Mucosa of stomach (tissue), 1 donor: ENCODE measurements around the gene NDRG4.
"Not testable (repeated sequence)": the region's sequence is repeated elsewhere in the genome, so short reads cannot be mapped to it uniquely, and the experiment has no call there.

Experiments used
- H3K27me3 ChIP-seq: one replicate; pipeline ENCODE4 v1.7.0; 2013; ENCODE audit warnings: mild to moderate bottlenecking, low read length; ENCODE audit not compliant: control insufficient read depth, insufficient read depth
- H3K36me3 ChIP-seq: one replicate; pipeline ENCODE4 v1.7.0; 2013; ENCODE audit warnings: low read length; ENCODE audit not compliant: control insufficient read depth, insufficient read depth
- H3K4me1 ChIP-seq: one replicate; pipeline ENCODE4 v1.7.0; 2013; ENCODE audit warnings: mild to moderate bottlenecking, low read length; ENCODE audit not compliant: control insufficient read depth, insufficient read depth
- H3K4me3 ChIP-seq: one replicate; pipeline ENCODE4 v1.7.0; 2013; ENCODE audit warnings: low read length
- H3K9ac ChIP-seq: one replicate; pipeline ENCODE4 v1.7.0; 2013; ENCODE audit warnings: mild to moderate bottlenecking, low read length, moderate library complexity
- H3K9me3 ChIP-seq: one replicate; pipeline ENCODE4 v1.7.0; 2013; ENCODE audit warnings: mild to moderate bottlenecking, low read length, moderate library complexity; ENCODE audit not compliant: control insufficient read depth
- donor health status: Pancreatic carcinoma.

Gene NDRG4

DNA sequence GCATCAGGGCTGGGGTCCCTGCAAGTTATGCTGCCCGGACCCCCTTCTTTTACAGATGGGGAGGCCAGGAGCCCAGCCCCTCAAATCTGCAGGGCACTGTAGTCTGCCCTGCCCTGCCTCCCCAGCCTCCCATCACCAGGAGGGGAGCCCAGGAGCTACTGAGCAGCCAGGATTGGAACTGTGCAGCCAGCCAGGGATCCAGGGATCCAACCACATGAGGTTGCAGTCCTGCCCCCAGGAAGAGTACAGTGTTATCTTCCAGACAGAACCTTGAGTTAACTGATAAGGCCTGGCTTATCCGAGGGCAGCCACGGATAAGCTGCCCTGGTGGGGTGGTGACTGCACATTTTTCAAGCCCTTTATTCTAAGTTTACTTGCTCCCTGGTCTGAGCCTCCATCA is 11.4 kb upstream of the NDRG4 start:
- Histone ChIP-seq H3K27me3 (peaks cover 6% of the 10 kb centered on the region), H3K36me3 (no peaks in the 10 kb centered on the region), H3K4me3 (no peak overlapping the region), H3K9me3 (no peaks in the 10 kb centered on the region), H3K4me1 (peaks cover 3% of the 10 kb centered on the region), H3K9ac (no peak overlapping the region)

DNA sequence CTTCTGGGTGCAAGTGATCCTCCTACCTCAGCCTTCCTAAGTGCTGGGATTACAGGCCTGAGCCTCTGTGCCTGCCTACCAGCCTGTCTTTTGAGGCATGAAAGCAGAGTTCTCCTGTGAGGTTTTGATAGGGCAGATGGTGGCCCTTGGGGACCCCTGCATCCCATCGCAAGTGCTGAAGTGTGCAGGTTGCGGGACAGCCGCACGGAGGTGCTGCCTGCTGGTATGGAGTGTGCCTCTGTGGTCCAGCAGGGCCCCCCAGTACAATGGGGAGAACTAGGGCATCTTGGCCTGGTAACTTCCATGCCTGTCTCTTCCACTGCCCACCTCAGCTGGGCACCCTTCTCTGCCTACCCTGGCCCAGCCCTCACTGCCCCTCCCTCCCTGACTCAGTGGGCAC is 9.9 kb upstream of the NDRG4 start:
- Histone ChIP-seq H3K9ac (no peak overlapping the region), H3K9me3 (no peaks in the 10 kb centered on the region), H3K4me3 (no peak overlapping the region), H3K4me1 (peaks cover 3% of the 10 kb centered on the region), H3K36me3 (no peaks in the 10 kb centered on the region), H3K27me3 (peaks cover 11% of the 10 kb centered on the region)

DNA sequence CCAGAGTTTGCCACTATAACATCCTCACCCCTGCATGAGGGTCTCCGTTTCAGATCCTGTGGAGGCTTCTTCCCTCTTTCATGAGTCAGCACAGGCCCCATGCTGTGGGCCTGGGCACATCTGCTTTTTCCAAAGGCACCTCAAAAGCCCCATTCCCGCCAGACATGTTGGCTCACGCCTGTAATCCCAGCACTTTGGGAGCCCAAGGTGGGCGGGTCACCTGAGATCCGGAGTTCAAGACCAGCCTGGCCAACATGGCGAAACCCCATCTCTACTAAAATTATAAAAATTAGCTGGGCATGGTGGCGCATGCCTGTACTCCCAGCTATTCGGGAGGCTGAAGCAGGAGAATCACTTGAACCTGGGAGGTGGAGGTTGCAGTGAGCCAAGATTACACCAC is 9.4 kb upstream of the NDRG4 start:
- H3K9me3 ChIP-seq, H3K4me1 ChIP-seq, H3K4me3 ChIP-seq, H3K9ac ChIP-seq, H3K36me3 ChIP-seq: not testable (repeated sequence)
- H3K27me3 ChIP-seq = peaks cover 11% of the 10 kb centered on the region

DNA sequence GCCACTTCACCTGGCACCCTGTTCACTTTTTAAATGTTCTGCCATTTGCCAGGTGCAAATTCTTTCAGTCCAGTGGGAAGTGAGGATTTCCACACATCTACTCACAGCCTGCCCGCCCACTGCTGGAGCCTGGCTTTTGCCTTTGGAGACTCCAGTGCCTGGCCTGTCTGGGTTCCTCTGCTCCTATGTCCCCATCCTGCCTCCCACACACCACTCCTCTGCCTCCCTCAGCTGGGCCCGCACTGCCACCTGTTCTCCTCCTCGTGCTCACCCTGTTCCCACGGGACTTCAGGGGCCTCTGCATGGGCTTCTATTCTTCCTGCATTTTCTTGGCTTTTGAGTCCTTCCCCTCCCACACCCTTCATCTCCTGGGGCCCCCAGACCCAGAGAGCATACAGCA is 7.9 kb upstream of the NDRG4 start:
- Histone ChIP-seq H3K4me1 (peaks cover 7% of the 10 kb centered on the region), H3K27me3 (peaks cover 9% of the 10 kb centered on the region), H3K9ac (no peak overlapping the region), H3K36me3 (no peaks in the 10 kb centered on the region), H3K9me3 (no peaks in the 10 kb centered on the region), H3K4me3 (no peak overlapping the region)

DNA sequence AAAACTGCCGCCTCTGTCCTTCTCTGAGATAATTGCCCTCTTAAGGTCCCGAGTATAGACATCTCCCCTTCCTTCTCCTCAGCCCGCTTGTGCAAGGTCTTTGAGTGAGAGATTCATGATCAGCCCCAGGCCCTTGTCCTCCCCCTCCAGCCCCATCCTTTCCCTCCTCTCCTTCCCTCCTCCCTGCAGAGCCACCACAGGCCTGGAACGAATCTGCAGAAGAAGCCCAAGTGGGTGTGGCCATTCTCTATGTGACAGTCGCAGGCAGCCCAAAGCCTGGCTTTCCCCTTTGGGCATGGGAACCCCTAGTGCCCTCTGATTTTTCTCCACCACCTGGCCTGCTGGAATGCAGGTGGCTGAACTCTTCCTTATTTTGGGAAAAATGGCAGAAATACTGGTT is 7.2 kb upstream of the NDRG4 start:
- no peaks in the 10 kb centered on the region for H3K9me3 ChIP-seq
- peaks cover 8% of the 10 kb centered on the region for H3K27me3 ChIP-seq
- peaks cover 7% of the 10 kb centered on the region for H3K4me1 ChIP-seq
- no peaks in the 10 kb centered on the region for H3K36me3 ChIP-seq
- H3K9ac ChIP-seq = no peak overlapping the region
- no peak overlapping the region for H3K4me3 ChIP-seq

DNA sequence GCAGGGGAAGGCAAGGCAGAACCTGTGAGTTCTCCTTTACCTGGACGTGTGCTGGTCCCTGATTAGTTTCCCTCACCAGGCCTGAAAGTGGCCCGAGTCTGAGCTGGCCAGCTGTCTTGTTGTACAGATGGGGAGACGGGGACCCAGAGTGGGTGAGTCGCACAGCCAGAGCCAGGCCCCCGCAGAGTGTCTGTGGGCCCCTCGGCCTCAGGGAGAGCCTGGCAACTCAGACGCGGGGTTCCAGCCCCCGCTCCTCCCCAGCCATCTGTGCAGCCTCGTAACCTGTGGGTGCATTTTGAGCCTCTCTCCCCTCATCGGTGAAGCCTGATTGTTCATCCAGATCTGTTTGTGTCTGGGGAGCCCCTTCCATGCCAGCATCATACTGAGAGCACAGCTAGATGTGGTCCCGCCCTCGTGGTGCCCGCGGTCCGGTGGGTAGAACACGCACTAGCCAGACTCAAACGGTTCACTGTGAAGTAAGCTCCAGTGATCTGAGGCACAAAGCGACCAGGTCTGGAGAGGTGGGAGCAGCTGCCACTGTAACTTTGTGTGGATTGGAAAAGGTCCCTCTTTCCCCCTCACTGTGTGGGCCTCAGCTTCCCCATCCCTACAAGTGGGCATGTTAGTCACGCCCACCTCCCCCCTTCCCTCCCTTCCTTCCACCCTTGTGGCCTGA is 6.0 kb upstream of the NDRG4 start:
- H3K4me3 ChIP-seq = no peak overlapping the region
- no peaks in the 10 kb centered on the region for H3K36me3 ChIP-seq
- H3K27me3 ChIP-seq = peaks cover 11% of the 10 kb centered on the region
- no peak overlapping the region for H3K9ac ChIP-seq
- no peaks in the 10 kb centered on the region for H3K9me3 ChIP-seq
- H3K4me1 ChIP-seq = peaks cover 4% of the 10 kb centered on the region

DNA sequence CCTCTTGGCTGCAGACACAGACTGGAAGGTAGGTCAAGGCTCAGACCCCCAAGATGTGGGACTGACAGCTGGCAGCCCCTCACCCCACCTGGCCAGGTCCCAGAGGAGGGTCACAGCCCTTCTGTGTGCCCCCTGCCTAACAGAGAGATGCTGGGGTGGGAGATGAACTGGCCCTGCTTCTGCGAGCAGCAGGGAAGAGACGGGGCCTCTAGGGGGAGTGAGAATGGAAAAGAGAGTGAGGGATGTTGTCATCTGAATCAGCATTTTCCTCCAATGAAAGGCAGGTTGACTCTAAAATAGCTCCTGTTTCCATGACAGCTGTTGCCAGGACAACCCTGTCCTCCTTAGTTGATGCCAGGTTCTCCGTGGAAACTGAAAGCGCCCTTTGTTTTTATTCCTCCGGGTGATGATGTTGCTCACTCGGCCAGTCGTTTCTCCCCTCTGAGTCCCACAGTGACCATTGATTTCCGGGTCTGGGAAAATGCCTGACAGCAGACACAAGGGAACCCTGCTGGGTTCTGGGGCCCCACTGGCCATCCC is 4.9 kb upstream of the NDRG4 start:
- H3K9ac ChIP-seq = peak overlapping the region; percentile 37

DNA sequence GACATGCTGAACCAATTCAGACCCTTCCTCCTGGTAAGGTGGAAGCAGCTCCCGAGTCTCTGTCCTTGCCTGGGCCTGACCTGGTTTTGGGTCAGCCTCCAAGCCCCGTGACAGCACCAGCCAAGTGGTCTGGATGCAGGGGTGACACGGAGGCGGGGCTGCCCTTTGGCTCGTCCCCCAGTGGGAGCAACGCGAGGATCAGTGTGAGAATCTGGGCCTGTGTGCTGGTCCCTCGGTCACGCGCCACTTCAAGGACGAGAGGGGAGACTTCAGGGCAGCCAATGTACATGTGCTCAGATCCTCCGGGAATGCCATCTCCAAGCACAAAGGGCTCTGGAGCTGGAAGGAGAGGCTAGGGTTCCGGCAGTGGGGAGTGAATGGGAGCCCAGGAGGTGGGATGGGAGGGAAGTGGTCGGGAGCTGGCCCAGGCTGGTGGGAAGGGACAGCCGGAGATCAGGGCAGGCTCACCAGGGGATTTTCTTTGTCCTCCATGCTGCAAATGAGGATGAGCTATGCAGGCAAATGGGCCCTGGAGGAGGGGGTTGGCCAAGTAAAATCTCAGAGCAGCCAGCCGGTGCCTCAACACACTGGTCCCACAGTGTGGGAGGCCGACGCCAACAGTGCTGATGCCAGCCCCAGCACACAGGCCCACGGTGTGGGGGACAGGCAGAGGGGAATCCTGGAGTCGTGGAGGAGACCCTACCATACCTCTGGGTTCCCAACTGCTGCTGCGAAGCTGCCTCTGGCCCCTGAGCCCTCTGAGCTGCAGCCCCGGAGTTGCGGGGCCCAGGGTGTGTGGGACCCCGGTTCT is 4.2 kb upstream of the NDRG4 start:
- H3K27me3 ChIP-seq = peaks cover 21% of the 10 kb centered on the region
- no peak overlapping the region for H3K4me3 ChIP-seq
- peaks cover 14% of the 10 kb centered on the region for H3K4me1 ChIP-seq

More for the DNA sequence above, 4.9 kb upstream of the NDRG4 start:
- Histone ChIP-seq H3K9me3 (no peaks in the 10 kb centered on the region), H3K4me1 (peaks cover 7% of the 10 kb centered on the region), H3K36me3 (no peaks in the 10 kb centered on the region), H3K27me3 (peaks cover 18% of the 10 kb centered on the region), H3K4me3 (no peak overlapping the region)

DNA sequence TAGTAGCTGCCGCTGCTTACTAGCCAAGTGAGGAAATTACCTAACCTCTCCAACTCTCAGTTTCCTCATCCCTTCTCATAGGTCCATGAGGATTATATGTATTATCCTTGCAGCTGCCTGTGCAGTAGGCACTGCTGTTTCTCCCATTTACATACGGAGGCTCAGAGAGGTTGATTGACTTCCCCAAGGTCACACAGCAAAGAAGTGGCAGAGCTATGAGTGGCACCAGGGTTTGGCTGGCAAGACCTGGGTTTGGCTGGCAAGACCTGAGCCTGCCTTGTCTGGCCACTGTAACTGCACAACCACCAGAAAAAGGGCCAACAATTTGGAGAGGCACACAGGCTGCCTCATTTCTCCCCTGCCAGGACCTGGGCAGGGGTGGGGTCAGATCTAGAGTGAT is 2.5 kb upstream of the NDRG4 start:
- no peaks in the 10 kb centered on the region for H3K9me3 ChIP-seq
- no peak overlapping the region for H3K9ac ChIP-seq
- peaks cover 29% of the 10 kb centered on the region for H3K4me1 ChIP-seq
- no peaks in the 10 kb centered on the region for H3K36me3 ChIP-seq
- peaks cover 38% of the 10 kb centered on the region for H3K27me3 ChIP-seq
- H3K4me3 ChIP-seq = no peak overlapping the region

More for the DNA sequence above, 4.2 kb upstream of the NDRG4 start:
- no peaks in the 10 kb centered on the region for H3K36me3 ChIP-seq
- H3K9me3 ChIP-seq = no peaks in the 10 kb centered on the region
- H3K9ac ChIP-seq = peak overlapping the region; percentile 37

DNA sequence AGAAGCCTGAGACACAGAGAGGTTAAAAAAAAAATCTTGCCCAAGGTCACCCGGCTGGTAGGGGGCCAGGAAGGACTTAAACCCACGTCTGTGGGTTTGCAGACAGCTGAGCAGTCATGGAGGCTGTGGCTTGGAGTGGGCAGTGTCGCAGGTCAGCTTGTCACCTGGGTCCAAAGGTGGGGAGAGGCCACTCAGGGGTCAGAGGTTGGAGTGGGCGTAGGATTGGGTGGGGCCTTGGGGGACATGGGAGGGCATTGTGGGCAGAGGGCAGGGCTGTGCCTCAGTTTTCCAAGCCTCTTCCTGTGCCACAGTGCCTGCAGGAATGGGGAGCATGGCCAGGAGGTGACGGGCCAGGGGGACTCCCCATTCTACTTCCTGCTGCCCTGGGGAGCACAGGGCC is 2.0 kb upstream of the NDRG4 start:
- Histone ChIP-seq H3K4me1 (peaks cover 29% of the 10 kb centered on the region), H3K9ac (no peak overlapping the region)

DNA sequence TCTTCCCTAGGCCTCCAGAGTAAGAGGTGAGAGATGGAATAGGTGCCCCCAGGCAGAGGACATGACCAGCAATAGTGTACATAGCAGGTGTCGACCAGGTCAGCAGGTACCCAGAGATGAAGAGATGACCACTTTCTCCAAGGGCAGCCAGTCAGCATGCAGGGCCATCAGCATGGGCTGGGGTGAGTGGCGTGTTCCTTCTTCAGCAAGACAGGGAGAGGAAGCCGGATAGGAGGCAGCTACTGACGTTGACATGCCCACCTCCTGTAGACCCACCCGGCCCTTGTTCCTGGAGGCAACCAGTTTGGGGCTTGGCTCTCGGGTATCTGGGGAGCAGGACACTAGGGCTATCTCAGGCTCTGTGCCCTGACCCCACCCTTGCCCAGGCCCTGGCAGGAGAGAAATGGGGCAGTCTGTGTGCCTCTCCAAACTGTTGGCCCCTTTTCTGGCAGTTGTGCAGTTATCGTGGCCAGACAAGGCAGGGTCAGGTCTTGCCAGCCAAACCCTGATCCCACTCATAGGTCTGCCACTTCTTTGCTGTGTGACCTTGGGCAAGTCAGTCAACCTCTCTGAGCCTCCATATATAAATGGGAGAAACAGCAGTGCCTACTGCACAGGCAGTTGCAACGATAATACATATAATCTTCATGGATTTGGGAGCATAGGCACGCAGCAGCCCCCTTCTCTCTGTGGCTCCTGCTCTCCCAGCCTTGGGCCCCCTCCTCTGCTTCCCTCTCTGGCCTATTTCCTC is 1.4 kb upstream of the NDRG4 start:
- H3K4me1 ChIP-seq = peaks cover 29% of the 10 kb centered on the region

More for the DNA sequence above, 2.0 kb upstream of the NDRG4 start:
- Histone ChIP-seq H3K36me3 (no peaks in the 10 kb centered on the region), H3K4me3 (no peak overlapping the region), H3K27me3 (peaks cover 41% of the 10 kb centered on the region), H3K9me3 (no peaks in the 10 kb centered on the region)

DNA sequence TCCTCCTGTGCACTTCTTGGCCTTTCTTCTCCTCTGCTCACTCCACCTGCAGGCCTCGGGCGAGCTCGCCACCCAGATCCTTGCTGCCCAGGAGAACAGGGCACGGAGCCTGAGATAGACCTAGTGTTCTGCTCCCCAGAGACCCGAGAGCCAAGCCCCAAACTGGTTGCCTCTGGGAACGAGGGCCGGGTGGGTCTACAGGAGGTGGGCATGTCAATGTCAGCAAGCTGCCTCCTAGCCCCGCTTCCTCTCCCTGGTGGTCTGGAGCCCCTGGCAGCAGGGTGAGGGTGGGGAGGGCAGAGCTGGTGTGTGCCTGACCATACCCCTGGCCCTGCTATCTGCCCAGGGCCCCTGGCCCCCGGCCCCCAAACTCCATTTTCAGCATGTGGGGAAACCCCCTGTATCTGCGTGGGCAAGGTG is 841 bp upstream of the NDRG4 start:
- peaks cover 29% of the 10 kb centered on the region for H3K4me1 ChIP-seq
- H3K27me3 ChIP-seq = peaks cover 47% of the 10 kb centered on the region
- H3K9me3 ChIP-seq = no peaks in the 10 kb centered on the region
- H3K9ac ChIP-seq = no peak overlapping the region
- H3K36me3 ChIP-seq = no peaks in the 10 kb centered on the region
- no peak overlapping the region for H3K4me3 ChIP-seq

More for the DNA sequence above, 1.4 kb upstream of the NDRG4 start:
- Histone ChIP-seq H3K9ac (no peak overlapping the region), H3K36me3 (no peaks in the 10 kb centered on the region), H3K4me3 (no peak overlapping the region), H3K9me3 (no peaks in the 10 kb centered on the region), H3K27me3 (peaks cover 44% of the 10 kb centered on the region)
